MCF 10A (cell line): ENCODE results near the gene PCP4L1. TPM values are rescaled to one million over a fixed set of nuclear protein-coding genes. Genes with fewer than 3 reads are reported as not detected.

ENCODE experiments used
- BruUV-seq: library from RNA; stranded (reverse); fragments of 400-500 nt; replicated peaks from 2 replicates; lab custom pipeline; 2021; lab: Mats Ljungman, UMichigan
- CTCF ChIA-PET: fragments of 300-600 bp; sonication (Branson Sonifier 250); formaldehyde crosslinking; extraction: SDS; loops from one replicate; lab custom pipeline; 2021; ENCODE audit warnings: antibody characterized with exemption, inconsistent platforms; lab: Yijun Ruan, JAX
- POLR2A ChIA-PET: fragments of 300-600, 350-650 bp; sonication (Branson Sonifier 250); formaldehyde crosslinking; extraction: SDS; loops from one replicate; lab custom pipeline; 2020; ENCODE audit warnings: antibody characterized with exemption, inconsistent platforms; lab: Yijun Ruan, JAX
- DNase-seq: peaks from one replicate; pipeline ENCODE4 v3.0.0-alpha.2; 2018; ENCODE audit not compliant: unreplicated experiment
- H3K27ac Mint-ChIP-seq: one replicate; pipeline ENCODE4 v1.8.0; 2022; ENCODE audit warnings: mild to moderate bottlenecking, low read depth, mixed read lengths; ENCODE audit not compliant: unreplicated experiment
- H3K27me3 Mint-ChIP-seq: one replicate; pipeline ENCODE4 v1.8.0; 2022; ENCODE audit warnings: mixed read lengths; ENCODE audit not compliant: insufficient read depth, unreplicated experiment
- H3K36me3 Mint-ChIP-seq: one replicate; pipeline ENCODE4 v1.8.0; 2022; ENCODE audit warnings: mild to moderate bottlenecking, moderate library complexity, mixed read lengths; ENCODE audit not compliant: insufficient read depth, unreplicated experiment
- H3K4me1 Mint-ChIP-seq: one replicate; pipeline ENCODE4 v1.8.0; 2022; ENCODE audit warnings: mixed read lengths; ENCODE audit not compliant: insufficient read depth, unreplicated experiment
- H3K4me3 Mint-ChIP-seq: one replicate; pipeline ENCODE4 v1.8.0; 2022; ENCODE audit warnings: mild to moderate bottlenecking, moderate library complexity, mixed read lengths; ENCODE audit not compliant: unreplicated experiment
- H3K9me3 Mint-ChIP-seq: one replicate; pipeline ENCODE4 v1.8.0; 2022; ENCODE audit warnings: mixed read lengths; ENCODE audit not compliant: unreplicated experiment
- CTCF ChIP-seq: fragments of 200-600 bp; IDR thresholded peaks from one replicate; pipeline ENCODE4 v1.8.0; 2022; ENCODE audit warnings: antibody characterized with exemption, mild to moderate bottlenecking; ENCODE audit not compliant: unreplicated experiment
- intact Hi-C: fragments of 100-400 bp; cut with micrococcal nuclease; formaldehyde crosslinking; loops from 2 replicates; pipeline ENCODE4 v1.14.1; 2022
- total RNA-seq: library from RNA; stranded (reverse); gene quantifications from 2 replicates; pipeline ENCODE4 v1.2.3, GENCODE V29; 2022

PCP4L1 gene
- total RNA-seq, 1 experiment from 2014 or later = not detected

- no peak for TF ChIP-seq CTCF
- no peak overlapping the region for H3K4me3 Mint-ChIP-seq
- H3K27me3 Mint-ChIP-seq = no peaks in the 10 kb centered on the region
- ChIA-PET POLR2A (interaction anchor here (0.6 to 3.6 kb wide), 5 partner anchors 7 to 96 kb away, joined by 3 to 20 read pairs (median 7); partner anchors contain the start of genes NDUFS2 and SDHC), CTCF (interaction anchor here (0.9 to 18.5 kb wide), 8 partner anchors 8 to 167 kb away, joined by 3 to 444 read pairs (median 104); partner anchors contain the start of genes NDUFS2 and TOMM40L)
- no TSS peak for BruUV-seq
- H3K9me3 Mint-ChIP-seq = no peaks in the 10 kb centered on the region
- no peak overlapping the region for H3K27ac Mint-ChIP-seq
- H3K36me3 Mint-ChIP-seq = peaks cover 26% of the 10 kb centered on the region
- DNase-seq = no peak
- H3K4me1 Mint-ChIP-seq = peaks cover 6% of the 10 kb centered on the region
- intact Hi-C loops = no loop called here
These were observed 40.1 kb upstream of the PCP4L1 start for GRCh38 chr1:161218301-161219077.

- Mint-ChIP-seq H3K9me3 (no peaks in the 10 kb centered on the region), H3K27ac (no peak overlapping the region), H3K4me3 (no peak overlapping the region), H3K4me1 (peaks cover 6% of the 10 kb centered on the region), H3K36me3 (peaks cover 18% of the 10 kb centered on the region), H3K27me3 (no peaks in the 10 kb centered on the region)
- BruUV-seq = no TSS peak
- no peak for DNase-seq
- TF ChIP-seq CTCF = no peak
- intact Hi-C loops = no loop called here
- POLR2A ChIA-PET = interaction anchor here (0.8 to 2.0 kb wide), 5 partner anchors 8 to 95 kb away, joined by 4 to 7 read pairs (median 5); partner anchors contain the start of genes NDUFS2 and SDHC
- CTCF ChIA-PET = interaction anchor here (0.9 to 18.5 kb wide), 8 partner anchors 7 to 166 kb away, joined by 3 to 444 read pairs (median 104); partner anchors contain the start of genes NDUFS2 and TOMM40L
These were observed 39.3 kb upstream of the PCP4L1 start for GRCh38 chr1:161219078-161219892.

GRCh38 chr1:161220002-161220401 lies 38.5 kb upstream of the PCP4L1 start:
- Mint-ChIP-seq H3K36me3 (peaks cover 11% of the 10 kb centered on the region), H3K27ac (no peak overlapping the region), H3K9me3 (no peaks in the 10 kb centered on the region), H3K4me1 (peaks cover 6% of the 10 kb centered on the region), H3K4me3 (no peak overlapping the region), H3K27me3 (no peaks in the 10 kb centered on the region)
- intact Hi-C loops = loop anchor here (10.0 kb wide), 1 partner anchor 515 kb away; no protein-coding TSS in a partner anchor
- POLR2A ChIA-PET = interaction anchor here (0.8 to 2.0 kb wide), 4 partner anchors 12 to 94 kb away, joined by 4 to 7 read pairs (median 6); partner anchors contain the start of genes NDUFS2 and SDHC
- no TSS peak for BruUV-seq
- DNase-seq = no peak
- no peak for TF ChIP-seq CTCF
- CTCF ChIA-PET = interaction anchor here (0.5 to 18.5 kb wide), 9 partner anchors 9 to 165 kb away, joined by 3 to 444 read pairs (median 5); partner anchors contain the start of gene NDUFS2
